Testis (tissue), 2 donors: ENCODE measurements around the gene PPARGC1A.

Experiments used
- POLR2A ChIP-seq: fragments of 450-650 bp; IDR thresholded peaks from one replicate; pipeline ENCODE4 v1.6.1; 2017; ENCODE audit warnings: antibody characterized with exemption, mild to moderate bottlenecking, moderate library complexity
- TF ChIP-seq, protein P1 (sequence below), 3 experiments: fragments of 450-650 bp in 2 of 3; fragments of 200-600 bp in 1 of 3; sonication (generic) in 1 of 3; IDR thresholded peaks; one replicate each; pipeline ENCODE4 v1.5.1; 2016 to 2019; ENCODE audit warnings: antibody characterized with exemption in 3 of 3, mild to moderate bottlenecking in 2 of 3, moderate library complexity in 1 of 3

DNA sequence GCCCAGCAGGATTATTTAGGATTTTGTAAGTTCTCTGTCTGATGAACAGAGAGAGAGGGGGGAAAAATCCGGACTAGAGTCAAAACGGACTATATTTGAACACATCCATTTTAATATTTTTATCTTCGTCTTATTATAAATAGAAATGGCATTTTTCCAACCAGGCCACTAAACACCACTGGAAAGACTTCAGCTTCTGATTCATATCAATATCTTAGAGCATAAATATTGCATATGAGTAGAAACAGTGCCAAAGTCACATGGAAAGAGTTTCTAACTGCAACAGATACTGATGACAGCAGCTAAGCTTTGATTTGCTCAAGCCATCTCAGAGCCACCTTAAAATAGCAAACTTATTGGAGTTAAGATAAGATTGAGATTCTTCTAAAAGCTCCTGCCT, 456 bp downstream of the PPARGC1A start:
- TF ChIP-seq, protein P1, sequence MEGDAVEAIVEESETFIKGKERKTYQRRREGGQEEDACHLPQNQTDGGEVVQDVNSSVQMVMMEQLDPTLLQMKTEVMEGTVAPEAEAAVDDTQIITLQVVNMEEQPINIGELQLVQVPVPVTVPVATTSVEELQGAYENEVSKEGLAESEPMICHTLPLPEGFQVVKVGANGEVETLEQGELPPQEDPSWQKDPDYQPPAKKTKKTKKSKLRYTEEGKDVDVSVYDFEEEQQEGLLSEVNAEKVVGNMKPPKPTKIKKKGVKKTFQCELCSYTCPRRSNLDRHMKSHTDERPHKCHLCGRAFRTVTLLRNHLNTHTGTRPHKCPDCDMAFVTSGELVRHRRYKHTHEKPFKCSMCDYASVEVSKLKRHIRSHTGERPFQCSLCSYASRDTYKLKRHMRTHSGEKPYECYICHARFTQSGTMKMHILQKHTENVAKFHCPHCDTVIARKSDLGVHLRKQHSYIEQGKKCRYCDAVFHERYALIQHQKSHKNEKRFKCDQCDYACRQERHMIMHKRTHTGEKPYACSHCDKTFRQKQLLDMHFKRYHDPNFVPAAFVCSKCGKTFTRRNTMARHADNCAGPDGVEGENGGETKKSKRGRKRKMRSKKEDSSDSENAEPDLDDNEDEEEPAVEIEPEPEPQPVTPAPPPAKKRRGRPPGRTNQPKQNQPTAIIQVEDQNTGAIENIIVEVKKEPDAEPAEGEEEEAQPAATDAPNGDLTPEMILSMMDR (IDR thresholded peaks at IDR 0.05) = no peak
- TF ChIP-seq POLR2A = no peak
